Natural killer cell (primary cell): ENCODE measurements around the gene FKBP7. TPM values are rescaled to one million over a fixed set of nuclear protein-coding genes. Genes with fewer than 3 reads are reported as not detected.
"Not testable (repeated sequence)": the region's sequence is repeated elsewhere in the genome, so short reads cannot be mapped to it uniquely, and the experiment has no call there.

Source experiments
- ATAC-seq, 3 donors: fragments of 150-1000 bp in 2 of 3; fragments of 200-7000 bp in 1 of 3; cut with Tn5 transposase; 1 replicate in 1 of 3; 2 replicates in 2 of 3; pipeline ENCODE4 v1.10.0; 2021; ENCODE audit warnings: mild to moderate bottlenecking in 2 of 3, moderate library complexity in 2 of 3
- DNase-seq, 2 donors: peaks; one replicate each; pipeline versions ENCODE4 v3.0.0 to v3.0.0-alpha.2; 2013 to 2021; ENCODE audit warnings: mixed read lengths in 1 of 2
- H3K27ac ChIP-seq: one replicate; pipeline ENCODE4 v1.5.1; 2013; ENCODE audit warnings: mild to moderate bottlenecking, low read length
- H3K27me3 ChIP-seq: one replicate; pipeline ENCODE4 v1.6.1; 2013; ENCODE audit warnings: low read length; ENCODE audit not compliant: control insufficient read depth, insufficient read depth
- H3K36me3 ChIP-seq: one replicate; pipeline ENCODE4 v1.6.1; 2013; ENCODE audit warnings: low read length; ENCODE audit not compliant: control insufficient read depth, insufficient read depth
- H3K4me1 ChIP-seq: one replicate; pipeline ENCODE4 v1.6.1; 2013; ENCODE audit warnings: low read length; ENCODE audit not compliant: control insufficient read depth, insufficient read depth
- H3K4me3 ChIP-seq: one replicate; pipeline ENCODE4 v1.5.1; 2013; ENCODE audit warnings: low read length
- H3K9me3 ChIP-seq: one replicate; pipeline ENCODE4 v1.6.1; 2013; ENCODE audit warnings: low read length; ENCODE audit not compliant: control insufficient read depth, insufficient read depth
- H3K27ac Mint-ChIP-seq, 2 donors: one replicate each; pipeline ENCODE4 v1.8.0; 2022; ENCODE audit warnings: mild to moderate bottlenecking in 2 of 2, mixed read lengths in 2 of 2, moderate library complexity in 1 of 2
- H3K27me3 Mint-ChIP-seq, 2 donors: one replicate each; pipeline ENCODE4 v1.8.0; 2022; ENCODE audit warnings: low read depth in 2 of 2, mixed read lengths in 2 of 2
- H3K36me3 Mint-ChIP-seq: one replicate; pipeline ENCODE4 v1.8.0; 2022; ENCODE audit warnings: mixed read lengths
- H3K4me1 Mint-ChIP-seq, 2 donors: one replicate each; pipeline ENCODE4 v1.8.0; 2022; ENCODE audit warnings: mixed read lengths in 2 of 2
- H3K4me3 Mint-ChIP-seq: one replicate; pipeline ENCODE4 v1.8.0; 2022; ENCODE audit warnings: mild to moderate bottlenecking, moderate library complexity, mixed read lengths
- H3K9me3 Mint-ChIP-seq, 2 donors: one replicate each; pipeline ENCODE4 v1.8.0; 2022; ENCODE audit warnings: mixed read lengths in 2 of 2
- WGBS: methylation state at CpG from one replicate; pipeline ENCODE4 v1.1.7; 2013; ENCODE audit warnings: missing lambda C conversion rate; ENCODE audit not compliant: insufficient coverage; 5-methylcytosine and 5-hydroxymethylcytosine counted together
- intact Hi-C: fragments of 100-400 bp; cut with micrococcal nuclease; formaldehyde crosslinking; loops from one replicate; pipeline ENCODE4 v1.14.2; 2022
- total RNA-seq, 4 donors: library from RNA; stranded (reverse); fragments of 120-200 nt in 1 of 4; gene quantifications; one replicate each; pipeline versions ENCODE4 v1.2.3 to v1.2.4, GENCODE V29; 2013 to 2022
- TF ChIP-seq, protein P1 (sequence below): fragments of 200-600 bp; IDR thresholded peaks from one replicate; pipeline ENCODE4 v1.8.0; 2022; ENCODE audit warnings: antibody characterized with exemption

FKBP7 gene
- total RNA-seq, 3 donors from 2014 or later (not counting 1 experiment from before 2014, with no cell fraction given), result 1.1 to 1.3 (median 1.1) TPM

DNA sequence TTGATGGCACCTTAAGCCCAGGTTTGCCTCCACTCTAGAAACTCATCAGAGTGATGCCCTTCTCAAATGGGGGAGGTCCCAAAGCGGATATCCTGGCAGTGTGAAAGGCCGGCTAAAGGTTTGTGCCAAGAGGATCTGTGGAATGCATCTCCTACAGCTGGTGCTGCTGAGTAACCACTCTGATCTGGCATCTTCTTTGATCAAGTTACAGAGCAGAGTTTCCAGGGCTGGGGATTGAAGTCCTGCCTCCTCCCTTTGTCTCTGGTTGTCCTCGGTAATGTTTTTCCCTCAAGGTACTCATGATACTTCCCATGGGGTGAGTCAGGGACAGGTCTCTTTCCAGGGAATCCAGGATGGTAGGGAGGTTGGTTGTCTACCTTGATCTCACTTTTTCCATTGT lies 52.0 kb downstream of the FKBP7 start:
- Histone ChIP-seq H3K4me1 (no peaks in the 10 kb centered on the region), H3K4me3 (no peak overlapping the region), H3K36me3 (peaks cover 21% of the 10 kb centered on the region), H3K27me3 (no peaks in the 10 kb centered on the region), H3K27ac (no peak overlapping the region), H3K9me3 (no peaks in the 10 kb centered on the region)
- Mint-ChIP-seq H3K27ac (no peak overlapping the region), H3K9me3 (peaks cover 0 to 6% of the 10 kb centered on the region in 2 donors), H3K36me3 (no peaks in the 10 kb centered on the region), H3K27me3 (no peaks in the 10 kb centered on the region), H3K4me3 (no peak overlapping the region), H3K4me1 (no peaks in the 10 kb centered on the region)
- intact Hi-C loops, result no loop called here
- ATAC-seq, result no peak
- TF ChIP-seq, protein P1, sequence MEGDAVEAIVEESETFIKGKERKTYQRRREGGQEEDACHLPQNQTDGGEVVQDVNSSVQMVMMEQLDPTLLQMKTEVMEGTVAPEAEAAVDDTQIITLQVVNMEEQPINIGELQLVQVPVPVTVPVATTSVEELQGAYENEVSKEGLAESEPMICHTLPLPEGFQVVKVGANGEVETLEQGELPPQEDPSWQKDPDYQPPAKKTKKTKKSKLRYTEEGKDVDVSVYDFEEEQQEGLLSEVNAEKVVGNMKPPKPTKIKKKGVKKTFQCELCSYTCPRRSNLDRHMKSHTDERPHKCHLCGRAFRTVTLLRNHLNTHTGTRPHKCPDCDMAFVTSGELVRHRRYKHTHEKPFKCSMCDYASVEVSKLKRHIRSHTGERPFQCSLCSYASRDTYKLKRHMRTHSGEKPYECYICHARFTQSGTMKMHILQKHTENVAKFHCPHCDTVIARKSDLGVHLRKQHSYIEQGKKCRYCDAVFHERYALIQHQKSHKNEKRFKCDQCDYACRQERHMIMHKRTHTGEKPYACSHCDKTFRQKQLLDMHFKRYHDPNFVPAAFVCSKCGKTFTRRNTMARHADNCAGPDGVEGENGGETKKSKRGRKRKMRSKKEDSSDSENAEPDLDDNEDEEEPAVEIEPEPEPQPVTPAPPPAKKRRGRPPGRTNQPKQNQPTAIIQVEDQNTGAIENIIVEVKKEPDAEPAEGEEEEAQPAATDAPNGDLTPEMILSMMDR, result no peak
- no peak for DNase-seq
- WGBS, result 93% methylated on average over 3 of the region's 3 CpGs

DNA sequence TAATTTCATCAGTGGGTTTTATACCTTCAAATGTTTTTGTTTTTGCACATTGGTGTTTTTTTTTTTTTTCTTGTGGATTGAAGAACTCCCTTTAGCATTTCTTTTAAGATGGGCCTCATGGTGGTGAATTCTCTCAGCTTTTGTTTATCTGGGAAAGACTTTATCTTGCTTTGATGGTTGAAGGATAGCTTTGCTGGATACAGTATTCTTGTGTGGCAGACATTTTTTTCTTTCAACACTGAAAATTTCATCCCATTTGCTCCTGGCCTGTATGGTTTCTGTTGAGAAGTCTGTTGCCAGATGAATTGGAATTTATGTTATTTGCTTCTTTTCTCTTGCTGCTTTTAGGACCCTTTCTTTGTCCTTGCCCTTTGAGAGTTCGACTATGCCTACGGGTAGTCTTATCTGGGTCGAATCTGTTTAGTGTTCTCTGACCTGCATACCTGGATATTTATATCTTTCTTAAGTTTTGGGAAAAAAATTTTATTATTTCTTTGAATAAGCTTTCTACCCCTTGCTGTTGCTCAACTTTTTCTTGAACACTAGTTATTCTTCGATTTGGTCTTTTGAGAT lies 53.1 kb downstream of the FKBP7 start:
- WGBS, result 92% methylated on average over 2 of the region's 4 CpGs
- H3K27me3 Mint-ChIP-seq, result no peaks in the 10 kb centered on the region
- no peak overlapping the region for H3K27ac ChIP-seq
- no peak overlapping the region for H3K4me3 ChIP-seq
- ATAC-seq (no peak), DNase-seq (no peak)
- intact Hi-C loops, result no loop called here
- TF ChIP-seq, protein P1, result no peak
- peaks cover 10% of the 10 kb centered on the region for H3K36me3 ChIP-seq
- no peaks in the 10 kb centered on the region for H3K4me1 ChIP-seq
- no peaks in the 10 kb centered on the region for H3K27me3 ChIP-seq
- H3K9me3 ChIP-seq, result no peaks in the 10 kb centered on the region
- peaks cover 0 to 6% of the 10 kb centered on the region in 2 donors for H3K9me3 Mint-ChIP-seq
- no peaks in the 10 kb centered on the region for H3K36me3 Mint-ChIP-seq
- no peak overlapping the region for H3K27ac Mint-ChIP-seq
- H3K4me1 Mint-ChIP-seq, result no peaks in the 10 kb centered on the region
- no peak overlapping the region for H3K4me3 Mint-ChIP-seq

DNA sequence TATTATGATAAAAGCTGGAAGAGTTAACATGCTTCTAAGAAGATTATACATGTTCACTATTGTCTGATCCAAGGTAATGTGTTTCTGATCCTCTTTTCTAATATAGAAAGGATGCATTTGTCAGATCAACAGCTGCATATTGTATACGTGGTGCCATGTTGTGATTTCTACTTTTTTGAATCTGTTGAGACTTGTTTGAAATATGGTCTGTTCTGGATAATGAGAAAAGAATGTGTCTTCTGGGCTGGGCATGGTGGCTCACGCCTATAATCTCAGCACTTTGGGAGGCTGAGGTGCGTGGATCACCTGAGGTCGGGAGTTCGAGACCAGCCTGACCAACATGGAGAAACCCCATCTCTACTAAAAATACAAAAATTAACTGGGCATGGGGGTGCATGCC lies 54.7 kb downstream of the FKBP7 start:
- H3K27me3 Mint-ChIP-seq, intact Hi-C loops, ATAC-seq, H3K9me3 Mint-ChIP-seq, H3K36me3 Mint-ChIP-seq, DNase-seq, H3K4me3 ChIP-seq, H3K4me1 ChIP-seq, H3K36me3 ChIP-seq, H3K4me3 Mint-ChIP-seq, H3K9me3 ChIP-seq, H3K27ac Mint-ChIP-seq, H3K4me1 Mint-ChIP-seq, H3K27me3 ChIP-seq, H3K27ac ChIP-seq: not testable (repeated sequence)
- 100% methylated on average over 5 of the region's 5 CpGs for WGBS

DNA sequence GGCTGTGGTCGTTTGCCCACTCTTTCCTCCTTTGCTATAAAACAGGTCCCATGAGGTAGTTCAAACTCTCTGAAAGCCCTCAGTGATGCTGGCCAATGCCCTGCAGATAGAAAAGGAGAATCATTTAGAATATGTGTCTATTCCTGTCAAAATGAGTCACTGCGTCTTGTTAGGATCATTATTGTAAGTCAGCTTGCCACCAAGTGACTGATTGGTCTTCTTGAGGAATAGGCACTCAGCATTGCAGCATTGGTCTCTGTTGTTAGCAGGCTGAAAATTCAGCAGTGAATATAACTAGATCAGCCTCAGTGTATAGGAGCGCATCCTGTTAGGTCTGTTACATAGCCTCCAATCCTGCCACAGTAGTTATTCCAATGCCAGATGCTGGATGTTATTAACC lies 56.3 kb downstream of the FKBP7 start:
- H3K9me3 Mint-ChIP-seq, result peaks cover 0 to 6% of the 10 kb centered on the region in 2 donors
- H3K27ac ChIP-seq, result no peak overlapping the region
- ATAC-seq (no peak), DNase-seq (no peak)
- TF ChIP-seq, protein P1, result no peak
- no peak overlapping the region for H3K4me3 Mint-ChIP-seq
- intact Hi-C loops, result no loop called here
- WGBS, result 68% methylated on average over 3 of the region's 3 CpGs
- H3K36me3 ChIP-seq, result peaks cover 4% of the 10 kb centered on the region
- H3K27me3 ChIP-seq, result no peaks in the 10 kb centered on the region
- no peaks in the 10 kb centered on the region for H3K9me3 ChIP-seq
- H3K4me1 ChIP-seq, result no peaks in the 10 kb centered on the region
- no peaks in the 10 kb centered on the region for H3K27me3 Mint-ChIP-seq
- no peak overlapping the region for H3K4me3 ChIP-seq
- H3K27ac Mint-ChIP-seq, result no peak overlapping the region
- no peaks in the 10 kb centered on the region for H3K36me3 Mint-ChIP-seq
- H3K4me1 Mint-ChIP-seq, result no peaks in the 10 kb centered on the region
